EL (cell line): Measurements from ENCODE around the gene CNFN.

Experiments used
- DNase-seq: peaks from one replicate; pipeline ENCODE4 v3.0.0-alpha.2; 2016

The CNFN gene

DNA sequence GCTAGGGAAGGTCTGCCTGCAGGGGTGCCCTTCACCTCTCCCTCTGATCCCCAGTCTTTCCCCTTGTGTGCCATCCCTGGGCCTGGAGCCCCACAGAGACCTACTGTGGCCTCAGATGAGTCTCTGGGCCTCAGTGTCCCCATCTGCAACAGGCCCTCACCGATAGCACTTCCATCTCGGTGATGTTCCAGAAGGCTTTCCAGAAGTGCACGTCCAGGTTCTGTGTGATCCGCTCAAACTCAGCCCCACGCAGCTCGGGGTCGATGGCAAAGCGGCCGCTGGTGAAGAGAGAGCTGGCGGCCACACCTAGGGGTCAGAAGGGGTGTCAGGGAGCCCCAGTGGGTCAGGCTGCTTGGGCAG, 17.7 kb upstream of the CNFN start:
- no peak for DNase-seq

DNA sequence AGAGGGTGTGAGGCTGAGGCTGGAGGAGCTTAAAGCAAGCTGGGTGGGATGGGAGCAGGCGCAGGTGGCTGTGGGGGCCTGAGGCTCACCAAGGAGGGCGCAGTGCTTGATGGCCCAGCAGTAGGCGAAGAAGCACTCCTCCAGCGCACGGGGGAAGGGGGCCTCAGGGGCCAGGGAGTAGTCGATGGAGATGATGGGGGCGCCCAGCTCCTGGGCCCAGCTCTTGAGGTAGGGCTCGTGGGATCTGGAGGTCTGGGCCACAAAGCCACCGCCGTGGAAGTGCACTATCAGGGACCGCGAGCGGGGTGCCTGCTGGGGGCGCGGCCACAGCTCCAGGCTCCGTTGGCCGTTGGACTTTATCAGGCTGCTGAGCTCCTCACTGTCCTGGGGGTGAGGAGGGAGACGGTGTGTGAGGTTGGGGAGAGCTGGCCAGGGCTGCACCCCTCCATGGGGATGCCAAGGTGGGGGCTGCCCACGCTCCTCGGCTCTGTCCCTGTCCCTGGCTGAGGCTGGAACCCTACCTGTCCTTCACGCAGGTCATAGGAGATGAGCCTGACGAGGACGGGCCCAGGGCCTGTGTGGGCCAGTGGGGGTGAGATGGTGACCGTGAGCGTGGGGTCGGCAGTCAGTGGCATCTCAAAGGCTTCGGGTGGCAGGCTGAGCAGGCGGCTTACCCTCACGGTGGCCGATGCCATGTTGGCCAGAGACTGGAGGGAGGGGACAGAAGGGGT, 17.2 kb upstream of the CNFN start:
- no peak for DNase-seq

DNA sequence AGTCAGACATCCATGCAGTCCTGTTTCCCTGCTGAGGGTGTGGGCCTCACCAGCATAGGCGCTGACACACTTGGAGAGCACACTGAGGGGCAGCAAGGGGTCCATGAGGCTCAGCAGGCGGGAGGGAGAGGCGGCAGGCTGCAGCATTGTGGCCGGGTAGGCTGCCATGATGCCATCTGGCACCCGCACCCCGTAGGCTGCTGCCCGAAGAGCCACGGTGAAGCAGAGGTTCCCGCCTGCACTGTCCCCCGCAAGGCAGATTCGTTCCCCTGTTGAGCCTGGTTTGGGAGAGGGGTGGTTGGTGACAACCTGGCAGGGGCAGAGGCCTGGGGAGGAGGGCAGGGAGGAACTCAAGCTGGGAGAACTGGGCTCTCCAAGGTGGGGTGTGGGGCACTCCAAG, 16.0 kb upstream of the CNFN start:
- DNase-seq, result no peak

DNA sequence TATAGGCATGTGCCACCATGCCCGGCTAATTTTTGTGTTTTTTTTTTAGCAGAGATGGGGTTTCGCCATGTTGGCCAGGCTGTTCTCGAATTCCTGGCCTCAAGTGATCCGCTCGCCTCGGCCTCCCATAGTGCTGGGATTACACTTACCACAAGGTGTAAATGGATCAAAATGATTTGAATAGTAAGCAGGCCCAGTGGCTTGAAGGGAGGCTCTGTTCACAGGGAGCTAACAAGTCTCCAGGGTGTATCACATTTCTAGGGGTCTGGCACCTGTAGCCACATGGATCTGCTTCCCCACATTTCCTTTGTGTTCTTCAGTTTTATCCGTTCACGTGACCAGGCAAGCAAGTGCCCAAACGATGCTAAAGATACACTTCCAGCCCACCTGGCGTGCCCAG, 13.5 kb upstream of the CNFN start:
- DNase-seq, result no peak

DNA sequence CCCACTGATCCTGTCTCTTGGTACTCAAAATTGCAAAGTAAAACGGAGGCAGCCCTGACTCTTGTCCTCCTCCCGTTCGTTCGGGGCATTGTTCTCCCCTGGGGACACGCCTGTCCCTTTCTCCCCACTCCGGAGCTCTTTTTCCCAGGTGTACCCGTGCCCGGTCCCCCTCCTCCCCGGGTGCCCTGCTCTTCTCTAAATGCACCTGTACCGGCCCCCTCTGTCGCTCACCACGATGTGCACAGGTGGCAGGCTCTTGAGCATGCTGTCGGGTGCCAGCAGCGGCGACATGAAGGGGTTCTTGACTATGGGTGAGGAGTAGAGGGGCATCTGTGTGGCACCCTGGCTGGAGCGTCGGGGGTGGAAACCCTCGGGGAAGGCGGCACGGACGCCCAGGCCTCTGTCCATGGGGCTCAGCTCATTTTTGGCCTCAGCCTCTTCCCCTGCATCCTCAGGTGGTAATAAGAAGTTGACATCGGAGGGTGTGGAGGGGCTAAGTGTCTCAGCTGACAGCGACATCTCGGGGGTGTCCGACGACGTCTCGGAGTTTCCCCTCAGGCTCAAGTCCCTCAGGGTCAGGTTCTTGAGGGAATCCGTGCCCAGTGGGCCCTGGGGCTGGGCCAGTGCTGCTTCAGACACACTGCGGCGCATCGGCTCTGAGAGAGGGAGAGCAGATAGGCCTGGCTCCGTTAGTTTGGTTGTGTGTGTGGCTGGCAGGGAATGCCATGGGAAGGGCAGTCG, 12.4 kb upstream of the CNFN start:
- DNase-seq, result no peak

DNA sequence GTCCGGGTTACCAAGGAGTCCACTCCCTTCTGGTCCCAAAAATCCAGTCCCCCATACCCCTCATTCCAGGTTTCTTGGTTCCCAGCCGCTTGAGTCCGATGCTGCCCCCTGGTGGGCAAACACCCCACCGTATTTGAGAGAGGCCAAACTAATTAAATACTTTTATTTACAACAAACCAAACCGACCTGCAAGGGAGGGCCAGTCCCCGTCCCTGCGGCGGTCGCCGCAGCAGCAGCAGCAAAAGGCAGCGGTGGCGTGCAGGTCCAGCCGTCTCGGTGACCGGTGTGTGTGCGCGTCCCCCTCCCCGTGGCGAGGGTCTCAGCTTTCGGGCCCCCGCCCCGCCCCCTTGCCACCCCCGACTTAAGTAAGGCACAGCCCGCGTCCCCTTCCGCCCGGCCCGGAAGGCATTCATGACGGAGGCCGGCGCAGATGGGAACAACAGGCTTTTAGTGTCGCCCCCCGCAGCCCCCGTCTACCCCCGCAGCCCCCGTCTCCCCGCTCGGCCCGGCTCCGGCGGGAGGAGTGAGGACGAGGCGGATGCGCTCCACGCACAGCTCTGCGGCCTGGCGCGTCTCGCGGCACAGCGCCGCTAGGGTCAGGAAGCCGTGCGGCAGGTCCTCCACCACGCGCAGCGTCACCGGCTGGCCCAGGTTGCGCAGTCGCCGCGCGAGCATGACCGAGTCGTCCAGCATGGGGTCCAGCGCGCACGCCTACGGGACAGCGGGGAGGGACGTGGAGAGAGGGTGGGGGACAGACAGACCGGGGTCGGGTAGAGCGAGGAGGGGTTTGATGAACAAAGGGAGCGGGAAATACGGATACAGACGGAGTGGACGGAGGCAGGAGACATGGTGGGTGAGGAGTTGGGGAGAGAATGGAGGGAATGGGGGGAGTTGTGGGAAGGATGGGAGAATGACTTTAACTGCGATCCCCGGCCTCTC, 11.5 kb upstream of the CNFN start:
- DNase-seq, result peak; percentile 74

DNA sequence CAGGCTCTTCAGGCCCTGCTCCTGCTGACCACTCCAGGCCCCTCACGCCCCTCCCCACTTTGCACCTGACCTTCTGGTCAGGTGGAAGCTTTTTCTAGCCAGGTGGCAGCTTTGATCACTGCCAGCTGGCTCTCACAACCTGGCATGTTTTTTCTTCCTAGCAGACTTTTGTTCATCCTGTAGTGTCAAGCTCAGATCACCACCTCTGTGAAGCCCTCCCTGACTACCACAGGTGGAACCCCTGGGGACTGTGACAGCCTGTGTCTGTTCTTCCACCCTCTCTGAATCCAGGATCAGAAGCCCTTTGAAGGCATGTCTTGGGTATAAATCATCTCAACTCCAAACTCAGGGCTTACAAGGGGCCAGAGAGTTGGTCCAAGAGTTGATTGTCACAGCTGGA, 10.3 kb upstream of the CNFN start:
- no peak for DNase-seq

DNA sequence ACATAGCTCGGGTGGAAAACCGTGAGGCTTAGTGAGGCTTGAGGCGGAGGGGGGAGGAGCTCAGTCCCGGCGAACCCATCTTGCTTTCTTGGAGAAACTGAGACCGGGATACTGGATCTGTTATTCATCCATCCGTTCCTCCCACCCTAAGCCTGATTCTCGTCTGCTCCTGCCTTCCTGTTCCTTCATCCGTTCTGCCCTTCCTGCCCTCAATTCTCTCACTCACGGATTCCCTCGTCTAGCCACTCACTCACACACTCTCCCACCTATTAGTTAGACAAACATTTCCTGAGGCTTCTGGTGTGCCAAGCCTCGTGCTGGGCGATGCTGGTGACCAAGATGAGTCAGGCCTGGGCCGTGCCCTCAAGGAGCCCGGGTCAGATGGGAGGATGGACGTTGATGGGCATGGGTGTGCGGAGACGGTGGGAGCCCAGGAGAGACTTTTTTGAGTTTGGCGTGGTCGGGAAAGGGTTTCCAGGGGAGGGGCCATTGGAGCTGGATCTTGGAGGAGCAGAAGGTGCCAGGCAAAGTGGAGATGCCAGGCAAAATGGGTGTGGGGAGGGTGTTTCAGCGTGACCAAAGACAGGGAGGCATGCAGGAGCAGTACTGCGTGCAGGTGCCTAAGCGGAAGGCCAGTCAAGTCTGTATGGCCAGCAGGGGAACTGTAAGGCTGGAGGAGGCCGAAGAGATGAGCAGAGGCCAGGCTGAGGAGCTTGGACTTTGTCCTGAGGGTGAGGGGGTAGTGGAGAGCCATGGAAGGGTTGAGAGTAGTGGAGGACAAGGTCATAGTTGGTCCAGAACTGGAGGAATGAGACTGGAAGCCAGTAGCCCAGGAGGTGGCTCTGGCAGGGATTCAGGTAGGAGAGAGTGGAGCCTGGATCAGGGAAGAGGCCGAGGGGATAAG, 7.4 kb upstream of the CNFN start:
- no peak for DNase-seq

DNA sequence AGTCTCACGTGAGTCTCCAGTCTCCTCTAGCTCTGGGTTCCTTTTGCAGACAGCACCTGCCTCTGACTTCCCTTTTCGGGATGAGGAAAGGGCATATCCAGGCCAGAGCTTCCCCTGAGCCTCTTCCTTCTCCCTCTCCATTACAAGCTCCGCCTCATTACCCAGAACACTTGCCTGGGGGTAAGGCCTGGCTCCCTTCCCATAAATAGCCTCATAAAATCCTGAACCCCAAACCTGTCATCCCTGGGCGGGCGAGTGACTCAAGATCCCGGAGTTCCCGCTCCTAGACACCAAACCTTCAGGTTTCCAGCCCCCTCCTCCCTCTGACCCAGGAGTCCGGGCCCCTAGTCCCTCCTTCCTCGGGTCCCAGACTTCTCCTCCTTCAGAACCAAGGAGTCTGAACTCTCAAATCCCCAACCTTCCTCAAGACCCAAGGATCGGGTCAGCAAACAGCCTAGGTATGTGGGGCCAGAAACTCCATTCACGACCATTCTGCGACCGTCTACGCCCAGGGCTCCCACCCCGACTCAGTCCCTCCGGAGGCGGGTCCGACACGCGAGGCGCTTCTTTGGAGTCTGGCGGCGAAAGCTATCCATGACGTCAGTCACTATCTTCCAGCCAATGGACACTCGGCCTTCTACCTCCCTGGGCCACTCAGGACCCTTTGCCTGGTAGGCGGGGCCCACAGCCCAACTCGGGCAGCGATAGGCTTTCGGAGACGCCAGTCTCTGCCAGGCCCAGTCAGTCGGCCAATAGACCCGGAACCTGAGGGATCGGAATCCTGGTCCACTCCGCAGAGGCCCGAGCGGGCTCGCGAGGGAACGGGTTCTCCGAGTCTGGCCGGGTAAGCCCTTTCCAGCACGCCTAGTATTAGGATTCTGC, 6.5 kb upstream of the CNFN start:
- peak; percentile 100 for DNase-seq

DNA sequence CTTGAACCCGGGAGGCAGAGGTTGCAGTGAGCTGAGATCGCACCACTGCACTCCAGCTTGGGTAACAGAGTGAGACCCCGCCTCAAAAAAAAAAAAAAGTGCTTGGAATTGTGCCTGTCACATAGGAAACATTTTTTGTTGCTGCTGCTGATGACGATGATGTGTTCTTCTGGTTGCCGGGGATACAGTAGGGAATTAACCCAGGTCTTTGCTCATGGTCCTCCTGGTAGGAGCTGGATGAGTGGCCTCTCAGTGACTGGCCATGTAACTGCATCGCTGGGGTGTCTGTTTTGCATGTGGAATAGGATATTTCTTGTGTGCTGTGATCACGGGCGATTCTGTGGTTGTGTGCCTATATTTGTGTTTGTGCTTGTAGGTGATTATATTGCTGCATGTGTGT, 4.7 kb upstream of the CNFN start:
- no peak for DNase-seq

DNA sequence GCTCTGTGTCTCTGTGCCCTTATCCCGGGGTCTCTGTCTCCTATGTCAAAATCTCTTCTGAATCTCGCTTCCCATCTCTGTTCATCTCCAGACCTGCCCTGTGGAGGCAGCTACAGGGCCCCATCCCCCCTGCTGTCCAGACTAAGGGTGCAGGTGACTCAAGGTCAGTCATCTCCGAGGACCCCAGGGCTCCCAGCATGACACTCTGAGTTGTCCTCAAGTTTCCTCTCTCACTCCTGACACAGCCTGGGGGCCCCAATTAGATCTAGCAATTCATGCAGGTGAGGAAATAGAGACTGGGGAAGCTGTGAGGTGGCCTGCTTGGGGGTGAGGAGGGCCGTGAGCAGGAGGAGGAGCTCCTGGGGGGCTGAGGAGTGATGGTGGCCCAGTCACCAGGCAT, 2.1 kb upstream of the CNFN start:
- DNase-seq, result no peak

DNA sequence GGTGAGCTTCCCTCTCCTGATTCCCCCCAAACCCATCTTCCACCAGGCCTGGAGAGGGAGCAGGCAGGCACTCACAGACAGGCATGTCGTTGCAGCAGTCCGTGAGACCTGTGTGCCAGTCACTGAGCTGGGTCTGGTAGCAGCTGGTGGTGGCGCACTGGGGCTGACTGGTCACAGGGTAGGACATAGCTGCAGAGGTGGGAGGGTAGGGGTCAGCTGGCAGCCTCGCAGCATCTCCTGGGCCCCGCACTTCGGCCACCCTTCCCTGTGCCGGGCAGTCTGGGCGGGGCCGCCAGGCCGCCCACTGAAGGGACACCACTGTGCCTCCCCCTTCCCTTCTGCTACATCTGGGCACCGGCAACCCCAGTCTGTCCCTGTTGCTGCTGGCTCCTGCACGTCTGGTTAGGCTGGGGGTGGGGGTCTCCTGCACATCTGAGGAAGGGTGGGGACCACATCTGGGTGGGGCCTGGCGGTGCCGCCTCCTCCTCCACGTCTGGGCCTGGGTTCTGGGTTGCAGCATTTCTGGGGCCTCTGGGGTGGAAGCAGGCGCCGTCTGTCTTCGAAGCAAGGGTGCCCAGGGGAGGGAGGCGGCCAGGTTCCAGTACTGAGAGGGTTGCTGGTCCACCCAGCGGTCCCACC, 1.1 kb downstream of the CNFN start:
- no peak for DNase-seq

DNA sequence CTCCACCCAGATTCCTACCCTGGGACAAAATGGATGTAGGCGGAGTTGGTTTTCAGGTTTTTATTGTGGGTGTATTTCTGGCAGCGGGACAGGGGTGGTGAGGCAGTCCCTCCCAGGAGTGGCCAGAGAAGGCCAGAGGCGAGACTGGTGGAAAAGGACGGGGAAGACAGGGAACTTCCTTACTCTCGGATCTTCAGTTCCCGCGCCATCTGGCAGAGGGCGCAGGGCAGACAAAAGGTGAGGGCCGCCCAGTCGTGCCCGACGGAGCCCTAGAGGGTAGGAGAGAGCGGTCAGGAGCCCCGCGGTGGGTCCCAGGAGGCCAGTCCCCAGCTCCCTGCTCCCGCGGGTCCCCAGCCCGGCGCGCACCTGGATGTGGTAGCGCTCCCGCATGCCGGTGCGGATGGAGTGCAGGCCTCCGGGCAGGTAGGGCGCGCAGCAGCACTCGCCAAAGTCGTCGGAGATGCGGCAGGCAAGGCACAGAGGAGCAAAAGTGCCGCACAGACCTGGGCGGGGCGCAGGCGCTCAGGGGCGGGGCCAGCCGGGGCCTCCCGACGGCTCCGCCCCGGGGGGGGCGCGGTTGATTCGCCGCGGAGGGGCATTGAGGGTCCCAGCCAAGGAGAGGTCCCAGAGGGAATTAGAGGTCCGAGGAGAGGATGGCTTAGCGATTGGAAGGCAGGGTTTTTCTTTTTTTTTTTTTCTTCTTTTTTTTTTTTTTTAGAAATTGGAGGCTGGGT, 3.0 kb downstream of the CNFN start:
- DNase-seq, result peak; percentile 75

DNA sequence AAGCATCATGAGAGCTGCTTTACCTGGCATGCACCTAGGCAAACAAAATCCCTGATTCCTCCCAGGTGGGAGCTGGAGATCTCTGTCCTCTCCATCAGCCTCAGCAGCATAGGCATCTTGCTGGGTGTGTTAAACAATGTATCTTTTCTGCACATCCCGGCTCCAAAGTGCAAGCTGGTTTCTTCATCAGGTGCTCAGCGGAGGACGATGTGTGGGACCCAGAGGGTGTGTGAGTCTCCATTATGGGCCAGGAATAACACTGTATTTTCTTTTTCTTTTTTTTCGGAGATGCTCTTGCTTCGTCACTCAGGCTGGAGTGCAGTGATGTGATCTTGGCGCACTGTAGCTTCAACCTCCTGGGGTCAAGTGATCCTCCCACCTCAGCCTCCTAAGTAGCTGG, 9.9 kb downstream of the CNFN start:
- DNase-seq, result no peak

DNA sequence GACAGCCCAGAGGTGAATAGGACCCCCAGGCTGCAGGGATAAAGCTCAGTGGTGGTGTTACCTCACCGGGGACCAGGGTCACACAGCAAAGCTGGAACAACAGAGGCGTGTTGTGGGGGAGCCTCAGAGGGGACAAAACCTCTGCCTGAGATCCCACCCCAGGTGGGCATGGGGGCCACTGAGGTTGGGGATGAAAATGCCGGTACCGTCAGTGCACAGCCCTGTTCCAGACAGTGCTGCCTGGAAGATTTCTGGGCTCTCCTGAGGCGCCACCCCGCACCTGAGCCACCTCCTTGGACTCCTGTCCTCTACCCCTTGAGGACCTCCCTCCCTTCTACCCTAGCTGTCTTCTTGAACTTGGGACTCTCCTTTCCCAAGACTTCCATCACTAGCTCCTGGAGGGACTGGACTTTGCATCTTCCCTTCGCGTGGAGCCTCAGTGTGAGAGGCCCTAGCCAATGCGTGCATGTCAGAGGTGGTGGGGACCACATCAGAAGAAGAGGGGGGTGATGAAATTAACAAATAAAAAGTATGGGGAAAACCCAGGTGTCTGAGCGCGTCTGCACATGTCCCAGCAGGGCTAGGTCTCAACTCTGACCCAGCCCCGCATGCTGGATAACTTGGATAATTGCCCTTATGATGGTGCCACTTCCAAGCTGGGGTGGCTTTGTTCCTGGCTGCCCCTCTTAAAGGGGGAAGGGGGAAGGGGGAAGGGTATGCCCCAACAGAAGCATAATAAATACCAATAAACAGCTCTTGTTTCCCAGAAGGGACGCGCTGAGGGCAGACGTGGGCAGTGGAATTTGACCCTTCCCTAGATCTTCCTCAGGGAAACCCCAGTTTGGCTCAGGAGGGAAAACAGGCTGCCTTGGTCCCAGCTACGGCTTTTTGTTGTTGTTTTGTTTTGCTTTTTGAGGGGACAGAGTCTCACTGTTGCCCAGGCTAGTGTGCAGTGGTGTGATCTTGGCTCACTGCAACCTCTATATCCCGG, 11.6 kb downstream of the CNFN start:
- no peak for DNase-seq

DNA sequence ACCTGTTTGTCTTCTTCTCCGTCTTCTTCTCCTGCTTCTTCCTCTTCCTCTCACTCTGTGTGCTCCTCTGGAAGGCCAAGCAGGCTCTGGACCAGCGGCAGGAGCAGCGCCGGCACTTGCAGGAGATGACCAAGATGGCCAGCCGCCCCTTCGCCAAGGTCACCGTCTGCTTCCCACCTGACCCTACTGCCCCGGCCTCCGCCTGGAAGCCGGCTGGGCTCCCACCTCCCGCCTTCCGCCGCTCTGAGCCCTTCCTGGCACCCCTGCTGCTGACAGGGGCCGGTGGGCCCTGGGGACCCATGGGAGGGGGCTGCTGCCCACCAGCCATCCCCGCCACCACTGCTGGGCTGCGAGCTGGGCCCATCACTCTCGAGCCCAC, 13.9 kb downstream of the CNFN start:
- no peak for DNase-seq

DNA sequence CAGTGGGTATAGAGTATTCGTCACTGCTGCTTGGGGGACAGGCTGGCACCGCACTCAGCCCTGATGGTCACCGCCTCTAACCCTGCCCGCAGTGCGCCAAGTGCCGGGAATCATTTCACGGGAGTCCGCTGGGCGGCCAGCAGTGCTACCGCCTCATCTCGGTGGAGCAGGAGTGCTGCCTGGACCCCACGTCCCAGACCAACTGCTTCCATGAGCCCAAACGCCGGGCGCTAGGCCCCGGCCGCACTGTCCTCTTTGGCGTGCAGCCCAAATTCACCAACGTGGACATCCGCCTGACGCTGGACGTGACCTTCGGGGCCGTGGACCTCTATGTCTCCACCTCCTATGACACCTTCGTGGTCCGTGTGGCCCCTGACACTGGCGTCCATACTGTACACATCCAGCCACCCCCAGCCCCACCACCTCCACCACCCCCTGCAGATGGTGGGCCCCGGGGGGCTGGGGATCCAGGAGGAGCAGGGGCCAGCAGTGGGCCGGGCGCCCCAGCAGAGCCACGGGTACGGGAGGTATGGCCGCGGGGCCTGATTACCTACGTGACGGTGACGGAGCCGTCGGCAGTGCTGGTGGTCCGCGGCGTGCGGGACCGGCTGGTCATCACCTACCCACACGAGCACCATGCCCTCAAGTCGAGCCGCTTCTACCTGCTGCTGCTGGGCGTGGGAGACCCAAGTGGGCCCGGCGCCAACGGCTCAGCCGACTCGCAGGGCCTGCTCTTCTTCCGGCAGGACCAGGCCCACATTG, 14.5 kb downstream of the CNFN start:
- no peak for DNase-seq

DNA sequence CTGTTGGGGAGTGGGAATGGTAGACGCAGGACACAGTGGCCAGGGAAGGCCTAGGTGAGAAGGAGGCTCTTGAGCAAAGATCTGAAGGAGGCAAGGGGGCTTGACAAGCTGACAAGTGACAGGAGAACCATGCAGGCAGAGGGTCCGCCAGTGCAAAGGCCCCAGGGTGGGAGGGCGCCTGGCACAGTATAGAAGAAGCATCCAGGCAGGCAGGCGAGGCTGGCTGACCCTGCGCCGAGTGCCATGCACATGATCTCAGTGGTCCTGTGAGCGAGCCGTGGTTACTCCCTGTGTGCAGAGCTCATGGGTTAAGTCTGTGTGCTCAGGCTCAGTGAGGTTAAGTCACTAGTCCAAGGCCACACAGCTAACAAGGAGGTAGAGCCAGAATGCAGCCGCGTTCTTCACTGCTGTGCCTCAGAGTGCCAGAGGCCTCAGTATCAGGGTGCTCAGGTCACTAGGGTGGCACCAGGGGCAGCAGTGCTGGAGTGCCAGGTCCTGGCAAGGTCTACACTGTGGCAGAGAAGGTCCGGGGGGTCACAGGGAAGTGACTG, 15.2 kb downstream of the CNFN start:
- no peak for DNase-seq
